Measurements from ENCODE around the gene TLR3. TPM values are rescaled to one million over a fixed set of nuclear protein-coding genes. Genes with fewer than 3 reads are reported as not detected.

The TLR3 gene
- total and polyA plus RNA-seq, 8 donors, result 0.29 to 12.3 (median 2.2) TPM

GRCh38 chr4:186116697-186117096 is 47.7 kb downstream of the TLR3 start:
- Histone ChIP-seq H3K36me3 (no peaks in the 10 kb centered on the region), H3K27me3 (no peaks in the 10 kb centered on the region), H3K4me3 (no peak overlapping the region), H3K9me3 (no peaks in the 10 kb centered on the region), H3K27ac (no peak overlapping the region), H3K4me1 (peaks cover 0 to 7% (median 0%) of the 10 kb centered on the region in 4 donors)
- DNase-seq, result no peak
- WGBS, 5 donors, result 72 to 92% (median 86%) methylated on average over 2 of the region's 2 CpGs
- TF ChIP-seq CTCF (IDR thresholded peaks at IDR 0.05) (no peak), POLR2A (IDR thresholded peaks at IDR 0.05) (no peak), EP300 (IDR thresholded peaks at IDR 0.05) (no peak), POLR2AphosphoS5 (IDR thresholded peaks at IDR 0.05) (no peak)
- intact Hi-C loops (cut with DNase I; ENCODE audit: low total_unique reads), result no loop called here

GRCh38 chr4:186118582-186118981 is 49.6 kb downstream of the TLR3 start:
- intact Hi-C loops (cut with DNase I; ENCODE audit: low total_unique reads), result no loop called here

GRCh38 chr4:186121057-186121456 is 52.1 kb downstream of the TLR3 start:
- Histone ChIP-seq H3K27ac (no peak overlapping the region), H3K27me3 (no peaks in the 10 kb centered on the region), H3K36me3 (no peaks in the 10 kb centered on the region), H3K4me3 (no peak overlapping the region), H3K9me3 (no peaks in the 10 kb centered on the region), H3K4me1 (peaks cover 0 to 7% (median 0%) of the 10 kb centered on the region in 4 donors)
- 63 to 74% (median 72%) methylated on average over 2 of the region's 2 CpGs for WGBS, 5 donors
- intact Hi-C loops (cut with DNase I; ENCODE audit: low total_unique reads), result loop anchor here (10.0 kb wide), 1 partner anchor 46 kb away; no protein-coding TSS in a partner anchor
- no peak for DNase-seq
- TF ChIP-seq POLR2A (IDR thresholded peaks at IDR 0.05), result no peak
- TF ChIP-seq EP300 (IDR thresholded peaks at IDR 0.05), result no peak
- TF ChIP-seq CTCF (IDR thresholded peaks at IDR 0.05), result no peak
- no peak for TF ChIP-seq POLR2AphosphoS5 (IDR thresholded peaks at IDR 0.05)

More at GRCh38 chr4:186118582-186118981, 49.6 kb downstream of the TLR3 start:
- no peaks in the 10 kb centered on the region for H3K27me3 ChIP-seq
- H3K9me3 ChIP-seq, result no peaks in the 10 kb centered on the region
- 61 to 71% (median 64%) methylated on average over 7 of the region's 7 CpGs for WGBS, 5 donors
- no peak for DNase-seq
- no peak overlapping the region for H3K4me3 ChIP-seq
- no peak for TF ChIP-seq POLR2AphosphoS5 (IDR thresholded peaks at IDR 0.05)
- no peak for TF ChIP-seq CTCF (IDR thresholded peaks at IDR 0.05)
- no peak for TF ChIP-seq EP300 (IDR thresholded peaks at IDR 0.05)
- TF ChIP-seq POLR2A (IDR thresholded peaks at IDR 0.05), result no peak
- H3K27ac ChIP-seq, result no peak overlapping the region
- peaks cover 0 to 7% (median 0%) of the 10 kb centered on the region in 4 donors for H3K4me1 ChIP-seq
- H3K36me3 ChIP-seq, result no peaks in the 10 kb centered on the region

- 93 to 96% (median 95%) methylated on average over 3 of the region's 3 CpGs for WGBS, 5 donors
- no peak overlapping the region for H3K27ac ChIP-seq
- no peak overlapping the region for H3K4me3 ChIP-seq
- no peak for DNase-seq
- no peaks in the 10 kb centered on the region for H3K27me3 ChIP-seq
- H3K4me1 ChIP-seq, result peaks cover 0 to 18% (median 13%) of the 10 kb centered on the region in 4 donors
- TF ChIP-seq CTCF (IDR thresholded peaks at IDR 0.05) (no peak), POLR2A (IDR thresholded peaks at IDR 0.05) (no peak), POLR2AphosphoS5 (IDR thresholded peaks at IDR 0.05) (no peak), EP300 (IDR thresholded peaks at IDR 0.05) (no peak)
- no peaks in the 10 kb centered on the region for H3K9me3 ChIP-seq
- H3K36me3 ChIP-seq, result no peaks in the 10 kb centered on the region
- intact Hi-C loops (cut with DNase I; ENCODE audit: low total_unique reads), result loop anchor here (10.0 kb wide), 1 partner anchor 54 kb away; no protein-coding TSS in a partner anchor
These were observed 59.9 kb downstream of the TLR3 start for GRCh38 chr4:186128842-186129241.
